Left ventricle myocardium inferior (tissue), 1 donor: Measurements from ENCODE around the gene TENM3. TPM values are rescaled to one million over a fixed set of nuclear protein-coding genes. Genes with fewer than 3 reads are reported as not detected.

Experiments
- DNase-seq: peaks from one replicate; pipeline ENCODE4 v3.0.0-alpha.2; 2020
- H3K27ac ChIP-seq: fragments of 200-600 bp; replicated peaks from 2 replicates; pipeline ENCODE4 v1.8.0; 2021
- H3K27me3 ChIP-seq: fragments of 200-600 bp; 2 replicates; pipeline ENCODE4 v1.8.0; 2021; ENCODE audit warnings: low read depth
- H3K36me3 ChIP-seq: fragments of 200-600 bp; 2 replicates; pipeline ENCODE4 v1.8.0; 2021
- H3K4me1 ChIP-seq: fragments of 200-600 bp; 2 replicates; pipeline ENCODE4 v1.8.0; 2021
- H3K4me3 ChIP-seq: fragments of 200-600 bp; 2 replicates; pipeline ENCODE4 v1.8.0; 2021; ENCODE audit warnings: mild to moderate bottlenecking, moderate library complexity
- H3K9me3 ChIP-seq: fragments of 200-600 bp; replicated peaks from 2 replicates; pipeline ENCODE4 v1.8.0; 2021
- intact Hi-C: fragments of 100-400 bp; cut with micrococcal nuclease; formaldehyde crosslinking; loops from one replicate; pipeline ENCODE4 v1.11.0; 2022
- total RNA-seq: library from RNA; stranded (reverse); fragmentation: NEBNext Ultra II Directional; extraction: Animal tissue kit (Norgen Biotek cat#: 25700); gene quantifications from one replicate; pipeline ENCODE4 v1.2.1, GENCODE V29; 2021
- TF ChIP-seq, protein P1 (sequence below): fragments of 200-600 bp; IDR thresholded peaks from 2 replicates; pipeline ENCODE4 v1.8.0; 2021; ENCODE audit warnings: antibody characterized with exemption, mild to moderate bottlenecking, borderline replicate concordance
- donor health status: DM: no; HTN: yes; CAD: no; lungs with severe emphysema.

Gene TENM3
- total RNA-seq, 1 donor from 2014 or later, result 1.5 TPM

DNA sequence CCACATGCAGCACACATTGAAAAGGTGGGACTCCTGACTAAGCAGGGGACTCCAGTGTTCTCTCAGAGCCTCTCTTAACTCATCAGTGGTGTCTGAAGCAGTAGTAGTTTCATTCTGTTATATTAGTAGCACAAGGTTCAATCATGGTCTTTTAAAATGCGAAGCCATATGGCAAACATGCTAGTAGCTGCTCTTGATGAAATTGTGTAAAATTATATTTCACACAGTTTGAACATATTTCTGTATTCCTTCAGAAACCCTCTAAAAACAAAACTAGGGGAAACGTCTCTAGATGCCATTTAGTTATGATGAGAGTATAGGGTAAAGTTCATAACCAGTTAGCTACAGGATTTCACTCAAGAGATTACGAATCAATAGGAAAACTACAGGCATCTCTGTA is 497.1 kb downstream of the TENM3 start:
- no peak overlapping the region for H3K4me3 ChIP-seq
- no peaks in the 10 kb centered on the region for H3K36me3 ChIP-seq
- H3K4me1 ChIP-seq, result peaks cover 21% of the 10 kb centered on the region
- H3K27ac ChIP-seq, result no peak overlapping the region
- no peaks in the 10 kb centered on the region for H3K9me3 ChIP-seq
- intact Hi-C loops, result no loop called here
- H3K27me3 ChIP-seq, result no peaks in the 10 kb centered on the region
- TF ChIP-seq, protein P1, sequence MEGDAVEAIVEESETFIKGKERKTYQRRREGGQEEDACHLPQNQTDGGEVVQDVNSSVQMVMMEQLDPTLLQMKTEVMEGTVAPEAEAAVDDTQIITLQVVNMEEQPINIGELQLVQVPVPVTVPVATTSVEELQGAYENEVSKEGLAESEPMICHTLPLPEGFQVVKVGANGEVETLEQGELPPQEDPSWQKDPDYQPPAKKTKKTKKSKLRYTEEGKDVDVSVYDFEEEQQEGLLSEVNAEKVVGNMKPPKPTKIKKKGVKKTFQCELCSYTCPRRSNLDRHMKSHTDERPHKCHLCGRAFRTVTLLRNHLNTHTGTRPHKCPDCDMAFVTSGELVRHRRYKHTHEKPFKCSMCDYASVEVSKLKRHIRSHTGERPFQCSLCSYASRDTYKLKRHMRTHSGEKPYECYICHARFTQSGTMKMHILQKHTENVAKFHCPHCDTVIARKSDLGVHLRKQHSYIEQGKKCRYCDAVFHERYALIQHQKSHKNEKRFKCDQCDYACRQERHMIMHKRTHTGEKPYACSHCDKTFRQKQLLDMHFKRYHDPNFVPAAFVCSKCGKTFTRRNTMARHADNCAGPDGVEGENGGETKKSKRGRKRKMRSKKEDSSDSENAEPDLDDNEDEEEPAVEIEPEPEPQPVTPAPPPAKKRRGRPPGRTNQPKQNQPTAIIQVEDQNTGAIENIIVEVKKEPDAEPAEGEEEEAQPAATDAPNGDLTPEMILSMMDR, result no peak
- no peak for DNase-seq

DNA sequence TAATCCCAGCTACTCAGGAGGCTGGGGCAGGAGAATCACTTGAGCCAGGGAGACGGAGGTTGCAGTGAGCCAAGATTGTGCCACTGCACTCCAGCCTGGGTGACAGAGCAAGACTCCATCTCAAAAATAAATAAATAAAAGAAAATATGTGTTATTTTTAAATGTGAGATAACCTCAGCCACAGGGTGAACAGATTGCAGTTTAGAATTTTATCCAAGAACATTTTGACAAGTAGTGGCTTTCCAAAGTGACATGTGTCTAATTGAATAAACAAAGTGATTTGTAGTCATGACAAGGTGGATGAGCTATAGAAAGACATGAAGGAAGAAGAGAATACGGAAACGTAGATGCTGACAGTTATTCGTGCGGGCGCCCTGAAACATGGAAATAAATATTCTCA is 497.9 kb downstream of the TENM3 start:
- Histone ChIP-seq H3K9me3 (no peaks in the 10 kb centered on the region), H3K27me3 (no peaks in the 10 kb centered on the region), H3K4me1 (peaks cover 20% of the 10 kb centered on the region), H3K4me3 (no peak overlapping the region), H3K36me3 (no peaks in the 10 kb centered on the region), H3K27ac (peak overlapping the region; percentile 10)
- intact Hi-C loops, result no loop called here
- TF ChIP-seq, protein P1, result no peak
- no peak for DNase-seq

DNA sequence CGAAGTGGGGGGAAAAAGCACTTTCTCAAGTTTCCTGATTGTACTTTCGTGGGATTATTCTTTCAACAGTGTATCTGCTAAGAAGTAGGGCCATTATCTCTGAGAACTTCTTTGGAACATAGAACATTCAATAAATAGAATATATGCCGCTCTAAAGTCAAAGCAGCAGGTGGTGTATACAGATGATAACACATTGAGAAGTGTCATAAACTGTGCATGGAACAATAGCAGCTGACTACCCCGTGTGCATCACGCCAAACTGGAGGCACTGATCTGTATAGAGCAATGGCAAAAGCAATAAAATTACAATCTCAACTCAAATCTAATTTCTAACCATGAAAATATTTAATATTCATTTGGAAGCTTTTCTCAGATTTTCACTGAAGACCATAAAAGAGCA is 498.7 kb downstream of the TENM3 start:
- H3K4me3 ChIP-seq, result no peak overlapping the region
- H3K4me1 ChIP-seq, result peaks cover 14% of the 10 kb centered on the region
- H3K9me3 ChIP-seq, result peaks cover 5% of the 10 kb centered on the region
- TF ChIP-seq, protein P1, result no peak
- no peaks in the 10 kb centered on the region for H3K36me3 ChIP-seq
- intact Hi-C loops, result no loop called here
- no peaks in the 10 kb centered on the region for H3K27me3 ChIP-seq
- DNase-seq, result no peak
- H3K27ac ChIP-seq, result no peak overlapping the region

DNA sequence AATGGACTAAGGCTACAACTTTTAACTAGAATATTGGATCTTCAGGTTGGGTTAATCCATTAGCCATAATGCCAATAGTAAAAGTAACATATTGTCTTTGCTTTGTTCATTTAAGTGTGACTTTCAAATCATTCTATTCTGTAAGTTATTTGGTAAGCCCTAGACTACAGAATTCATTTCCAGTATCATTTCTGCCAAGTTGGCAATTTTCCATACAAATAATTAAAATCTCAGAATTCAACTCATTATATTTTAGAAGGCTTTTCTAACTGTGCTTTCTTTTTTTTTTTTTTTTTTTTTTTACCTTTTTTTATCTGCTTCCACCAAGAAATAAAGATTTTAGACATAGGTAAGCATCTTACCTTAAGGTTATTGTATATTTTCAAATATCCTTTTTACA is 500.6 kb downstream of the TENM3 start:
- no peaks in the 10 kb centered on the region for H3K4me1 ChIP-seq
- TF ChIP-seq, protein P1, result no peak
- no peak overlapping the region for H3K4me3 ChIP-seq
- intact Hi-C loops, result no loop called here
- no peak for DNase-seq
- H3K27ac ChIP-seq, result no peak overlapping the region
- H3K27me3 ChIP-seq, result no peaks in the 10 kb centered on the region
- no peaks in the 10 kb centered on the region for H3K36me3 ChIP-seq
- peaks cover 5% of the 10 kb centered on the region for H3K9me3 ChIP-seq

DNA sequence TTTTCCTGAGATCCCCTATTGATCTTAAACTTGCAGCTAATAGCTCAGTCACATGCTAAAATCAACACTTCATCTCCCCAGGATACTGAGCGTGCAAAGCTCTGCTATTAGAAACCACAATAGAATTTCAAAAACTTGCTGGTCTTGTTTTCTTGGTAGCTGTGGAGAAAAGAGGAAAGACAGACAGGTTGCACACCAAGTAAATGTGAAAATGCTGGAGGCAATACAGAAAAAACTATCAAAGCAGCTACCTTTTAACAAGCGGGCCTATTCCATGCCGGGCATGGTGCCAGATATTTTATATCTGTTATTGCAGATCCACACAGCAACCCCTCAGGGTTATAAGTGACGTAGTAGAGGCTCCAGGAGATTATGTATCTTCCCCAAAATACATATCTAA is 502.0 kb downstream of the TENM3 start:
- DNase-seq, result no peak
- no peaks in the 10 kb centered on the region for H3K4me1 ChIP-seq
- H3K27ac ChIP-seq, result no peak overlapping the region
- peaks cover 5% of the 10 kb centered on the region for H3K9me3 ChIP-seq
- TF ChIP-seq, protein P1, result no peak
- no peaks in the 10 kb centered on the region for H3K27me3 ChIP-seq
- no peak overlapping the region for H3K4me3 ChIP-seq
- intact Hi-C loops, result no loop called here
- no peaks in the 10 kb centered on the region for H3K36me3 ChIP-seq

DNA sequence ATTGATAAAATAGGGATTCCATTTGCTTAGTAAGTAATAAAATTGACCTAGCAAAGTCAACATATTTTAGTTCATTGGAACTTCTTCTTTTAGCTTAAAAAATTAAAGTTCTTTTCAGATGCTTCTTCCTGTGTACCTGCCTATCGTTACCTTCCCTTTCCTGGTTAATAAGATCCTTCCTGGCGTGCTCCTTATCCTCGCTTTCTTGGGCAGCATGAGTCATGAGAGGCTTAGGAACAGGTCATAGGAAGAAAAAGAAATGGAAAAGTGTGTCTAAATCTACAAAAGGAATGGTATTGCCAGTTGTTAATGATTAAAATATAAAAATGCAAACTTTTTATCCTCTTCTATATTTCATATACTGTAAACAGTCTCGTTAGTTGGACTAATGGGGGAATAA is 503.7 kb downstream of the TENM3 start:
- Histone ChIP-seq H3K27me3 (no peaks in the 10 kb centered on the region), H3K4me1 (no peaks in the 10 kb centered on the region), H3K27ac (no peak overlapping the region), H3K4me3 (no peak overlapping the region), H3K9me3 (peaks cover 5% of the 10 kb centered on the region), H3K36me3 (no peaks in the 10 kb centered on the region)
- intact Hi-C loops, result no loop called here
- no peak for DNase-seq
- TF ChIP-seq, protein P1, result no peak
